Placental epithelial cell (primary cell): ENCODE results near the gene ING1. TPM values are rescaled to one million over a fixed set of nuclear protein-coding genes. Genes with fewer than 3 reads are reported as not detected.

Experiments used
- total RNA-seq: library from RNA; depleted of rRNA; stranded (reverse); fragments of >200 nt; gene quantifications from 2 replicates; pipeline ENCODE4 v1.2.3, GENCODE V29; 2012

Gene ING1
- 8.8 and 16.5 TPM in 2 replicates for total RNA-seq

GRCh38 chr13:110713642-110713952, at the start of gene ING1:
Gene ING1 (plus strand): TSS chr13:110713700. CDS start chr13:110714150, 450 bp downstream.

DNA sequence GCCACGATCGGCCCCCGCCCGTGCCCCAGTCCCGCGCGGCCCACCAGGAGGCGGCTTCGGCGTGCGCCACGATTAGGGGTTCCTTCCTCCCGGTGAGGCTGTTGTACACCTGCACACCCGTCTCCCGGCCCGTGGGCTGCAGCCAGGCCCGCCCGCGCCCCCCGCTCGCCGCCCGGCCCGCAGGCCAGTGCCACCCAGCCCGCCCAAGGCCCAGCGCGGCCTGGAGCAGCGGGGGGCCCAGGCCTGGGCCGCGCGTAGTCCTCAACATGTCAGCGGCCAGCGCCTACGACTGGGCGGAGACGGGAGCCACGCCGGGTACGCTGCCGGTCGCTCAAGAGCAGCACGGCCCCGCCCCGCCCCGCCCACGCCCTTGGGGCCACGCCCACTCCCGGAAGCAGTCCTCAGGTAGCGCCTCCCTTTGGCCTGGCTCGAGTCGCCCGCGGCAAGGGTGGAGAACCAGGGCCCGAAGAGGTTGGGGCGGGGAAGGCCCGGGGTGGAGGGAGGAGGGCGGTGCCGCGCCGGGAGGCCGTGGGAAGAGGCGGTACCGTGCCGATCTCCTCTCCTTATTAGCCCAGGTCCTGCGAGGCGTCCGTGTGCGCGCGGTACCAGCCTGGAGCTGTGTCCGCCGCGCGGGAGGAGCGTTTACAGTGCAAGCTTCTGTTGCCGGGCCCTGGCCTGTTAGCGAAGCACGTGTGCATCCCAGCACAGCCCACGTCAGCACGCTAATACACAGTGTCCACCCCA, 7.5 kb upstream of the ING1 start, which contains the start of gene CARS2:
Gene CARS2, minus strand, starts transcription at position 291 of the 744 bp plus-strand sequence. Its CDS starts 23 bp downstream, at position 268.

Other genes with a start within 250 kb of the ING1 start
- gene RAB20, start 152.0 kb upstream of the ING1 start, total RNA-seq = 12.6 and 13.0 TPM in 2 replicates
- 18.1 and 26.4 TPM in 2 replicates for gene NAXD, start 98.2 kb upstream of the ING1 start, total RNA-seq
- gene CARS2, start 7.6 kb upstream of the ING1 start, total RNA-seq = 67.5 and 313 TPM in 2 replicates
- 75.4 and 115 TPM in 2 replicates for gene ANKRD10, start 201.4 kb downstream of the ING1 start, total RNA-seq